ENCODE results near the gene MCF2L. TPM values are rescaled to one million over a fixed set of nuclear protein-coding genes. Genes with fewer than 3 reads are reported as not detected.

The MCF2L gene
- total RNA-seq, 1 donor from 2014 or later = 49.5 TPM

- intact Hi-C loops (cut with micrococcal nuclease) = no loop called here
Observed at GRCh38 chr13:113005997-113006396, 37.0 kb downstream of the MCF2L start.

GRCh38 chr13:113006660-113007059 lies 37.6 kb downstream of the MCF2L start:
- DNase-seq (no peak), ATAC-seq (no peak)
- intact Hi-C loops (cut with micrococcal nuclease) = no loop called here

More at GRCh38 chr13:113005997-113006396, 37.0 kb downstream of the MCF2L start:
- DNase-seq (no peak), ATAC-seq (no peak)

GRCh38 chr13:113008851-113009250 lies 39.8 kb downstream of the MCF2L start:
- ATAC-seq = no peak
- intact Hi-C loops (cut with micrococcal nuclease) = no loop called here
- no peak for DNase-seq

GRCh38 chr13:113009743-113010509 lies 40.9 kb downstream of the MCF2L start:
- intact Hi-C loops (cut with micrococcal nuclease) = no loop called here
- no peak for DNase-seq
- peak; percentile 49 for ATAC-seq

- ATAC-seq (no peak), DNase-seq (no peak)
- intact Hi-C loops (cut with micrococcal nuclease) = no loop called here
Observed at GRCh38 chr13:113010510-113010865, 41.5 kb downstream of the MCF2L start.

GRCh38 chr13:113013303-113013702 lies 44.3 kb downstream of the MCF2L start:
- intact Hi-C loops (cut with micrococcal nuclease) = no loop called here
- ATAC-seq = no peak

GRCh38 chr13:113013878-113014751 lies 45.1 kb downstream of the MCF2L start:
- intact Hi-C loops (cut with micrococcal nuclease) = no loop called here
- no peak for ATAC-seq
- DNase-seq = no peak

More at GRCh38 chr13:113013303-113013702, 44.3 kb downstream of the MCF2L start:
- DNase-seq = no peak

GRCh38 chr13:113014752-113015745 lies 46.0 kb downstream of the MCF2L start:
- intact Hi-C loops (cut with micrococcal nuclease) = no loop called here
- ATAC-seq (no peak), DNase-seq (no peak)

- intact Hi-C loops (cut with micrococcal nuclease) = no loop called here
- DNase-seq (no peak), ATAC-seq (no peak)
Observed at GRCh38 chr13:113015826-113016525, 47.0 kb downstream of the MCF2L start.

GRCh38 chr13:113016526-113017295 lies 47.7 kb downstream of the MCF2L start:
- DNase-seq (no peak), ATAC-seq (no peak)
- intact Hi-C loops (cut with micrococcal nuclease) = no loop called here

GRCh38 chr13:113017506-113018215 lies 48.6 kb downstream of the MCF2L start:
- ATAC-seq (no peak), DNase-seq (no peak)
- intact Hi-C loops (cut with micrococcal nuclease) = no loop called here

GRCh38 chr13:113018676-113019465 lies 49.9 kb downstream of the MCF2L start:
- intact Hi-C loops (cut with micrococcal nuclease) = no loop called here
- ATAC-seq (no peak), DNase-seq (no peak)

GRCh38 chr13:113020323-113021080 lies 51.5 kb downstream of the MCF2L start:
- DNase-seq (no peak), ATAC-seq (no peak)
- intact Hi-C loops (cut with micrococcal nuclease) = no loop called here

GRCh38 chr13:113021391-113021790 lies 52.4 kb downstream of the MCF2L start:
- intact Hi-C loops (cut with micrococcal nuclease) = no loop called here
- DNase-seq (no peak), ATAC-seq (no peak)

- no peak for ATAC-seq
- intact Hi-C loops (cut with micrococcal nuclease) = no loop called here
- no peak for DNase-seq
Observed at GRCh38 chr13:113021811-113022210, 52.8 kb downstream of the MCF2L start.

GRCh38 chr13:113022391-113022744 lies 53.4 kb downstream of the MCF2L start:
- ATAC-seq = no peak
- intact Hi-C loops (cut with micrococcal nuclease) = no loop called here
- DNase-seq = no peak
